Measurements from ENCODE around the gene GFM2.

GFM2 gene

GRCh38 chr5:74673011-74673790 is 93.7 kb downstream of the GFM2 start:
- H3K27me3 ChIP-seq (ENCODE audit: insufficient read depth, poor library complexity, severe bottlenecking): no peaks in the 10 kb centered on the region
- H3K4me3 ChIP-seq (replicated peaks; ENCODE audit: insufficient read depth, low read length): no peak overlapping the region
- DNase-seq (ENCODE audit: low read depth in 1 of 2, low spot score in 1 of 2): no peak
- H3K27ac ChIP-seq (replicated peaks): no peak overlapping the region
- TF ChIP-seq, protein P1, sequence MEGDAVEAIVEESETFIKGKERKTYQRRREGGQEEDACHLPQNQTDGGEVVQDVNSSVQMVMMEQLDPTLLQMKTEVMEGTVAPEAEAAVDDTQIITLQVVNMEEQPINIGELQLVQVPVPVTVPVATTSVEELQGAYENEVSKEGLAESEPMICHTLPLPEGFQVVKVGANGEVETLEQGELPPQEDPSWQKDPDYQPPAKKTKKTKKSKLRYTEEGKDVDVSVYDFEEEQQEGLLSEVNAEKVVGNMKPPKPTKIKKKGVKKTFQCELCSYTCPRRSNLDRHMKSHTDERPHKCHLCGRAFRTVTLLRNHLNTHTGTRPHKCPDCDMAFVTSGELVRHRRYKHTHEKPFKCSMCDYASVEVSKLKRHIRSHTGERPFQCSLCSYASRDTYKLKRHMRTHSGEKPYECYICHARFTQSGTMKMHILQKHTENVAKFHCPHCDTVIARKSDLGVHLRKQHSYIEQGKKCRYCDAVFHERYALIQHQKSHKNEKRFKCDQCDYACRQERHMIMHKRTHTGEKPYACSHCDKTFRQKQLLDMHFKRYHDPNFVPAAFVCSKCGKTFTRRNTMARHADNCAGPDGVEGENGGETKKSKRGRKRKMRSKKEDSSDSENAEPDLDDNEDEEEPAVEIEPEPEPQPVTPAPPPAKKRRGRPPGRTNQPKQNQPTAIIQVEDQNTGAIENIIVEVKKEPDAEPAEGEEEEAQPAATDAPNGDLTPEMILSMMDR (IDR thresholded peaks at IDR 0.05; ENCODE audit: insufficient read depth, low read length): peak; percentile 3
- TF ChIP-seq REST (IDR thresholded peaks at IDR 0.05; ENCODE audit: insufficient replicate concordance, low read depth): no peak
- no peak for TF ChIP-seq SPI1 (IDR thresholded peaks at IDR 0.05; ENCODE audit: borderline replicate concordance, low read depth)

- H3K4me3 ChIP-seq (replicated peaks; ENCODE audit: insufficient read depth, low read length): no peak overlapping the region
- DNase-seq (ENCODE audit: low read depth in 1 of 2, low spot score in 1 of 2): no peak
- H3K27me3 ChIP-seq (ENCODE audit: insufficient read depth, poor library complexity, severe bottlenecking): no peaks in the 10 kb centered on the region
- TF ChIP-seq, protein P1 (IDR thresholded peaks at IDR 0.05; ENCODE audit: insufficient read depth, low read length): no peak
- TF ChIP-seq POLR2AphosphoS5 (IDR thresholded peaks at IDR 0.05; ENCODE audit: low read depth): no peak
- TF ChIP-seq REST (IDR thresholded peaks at IDR 0.05; ENCODE audit: insufficient replicate concordance, low read depth): no peak
- TF ChIP-seq SPI1 (IDR thresholded peaks at IDR 0.05; ENCODE audit: borderline replicate concordance, low read depth): no peak
- TF ChIP-seq GABPA (IDR thresholded peaks at IDR 0.05; ENCODE audit: low read depth): no peak
- H3K27ac ChIP-seq (replicated peaks): no peak overlapping the region
These were observed 94.6 kb downstream of the GFM2 start for GRCh38 chr5:74672215-74672877.
